ENCODE measurements around the gene KSR2.

DNA sequence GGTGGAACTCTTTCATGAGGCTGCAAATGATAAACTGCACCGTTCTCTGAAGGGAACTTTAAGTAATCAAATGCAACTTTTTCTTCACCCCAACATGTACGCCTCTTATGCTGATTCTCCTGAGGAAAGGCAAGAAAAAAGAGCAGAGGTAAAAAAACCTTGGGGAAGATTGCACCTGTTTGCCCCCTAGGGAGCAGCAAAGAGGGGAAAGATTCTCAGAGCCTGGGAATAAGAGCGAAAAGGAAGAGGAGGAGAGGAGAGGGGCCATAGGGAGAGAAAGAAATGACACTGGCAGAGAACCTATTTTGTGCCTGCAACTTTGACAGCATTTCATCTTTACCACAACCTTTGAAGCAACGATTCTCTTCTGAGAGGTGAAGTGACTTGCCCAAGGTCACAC is 254.6 kb downstream of the KSR2 start:
- no peak for TF ChIP-seq CTCF (IDR thresholded peaks at IDR 0.05)
- no peak for TF ChIP-seq EZH2 (IDR thresholded peaks at IDR 0.05)
